IMR-90 (cell line): ENCODE results near the gene COL24A1. TPM values are rescaled to one million over a fixed set of nuclear protein-coding genes. Genes with fewer than 3 reads are reported as not detected.

Experiments used
- ATAC-seq: fragments of 200-7000 bp; cut with Tn5 transposase; 2 replicates; pipeline ENCODE4 v1.9.1; 2020; ENCODE audit warnings: low read depth, mild to moderate bottlenecking, moderate library complexity
- BruUV-seq: library from RNA; stranded (reverse); fragments of 400-500 nt; replicated peaks from 2 replicates; lab custom pipeline; 2021; lab: Mats Ljungman, UMichigan
- CTCF ChIA-PET: fragments of 300-600 bp; formaldehyde crosslinking; extraction: SDS; loops from one replicate; lab custom pipeline; 2021; ENCODE audit warnings: antibody characterized with exemption; lab: Yijun Ruan, JAX
- POLR2A ChIA-PET: fragments of 300-600 bp; sonication (Branson Sonifier 250); formaldehyde crosslinking; loops from one replicate; lab custom pipeline; 2022; ENCODE audit warnings: antibody characterized with exemption; ENCODE audit not compliant: unreplicated experiment; lab: Charles Lee
- DNase-seq: peaks from one replicate; pipeline ENCODE4 v3.0.0; 2013
- H2AFZ ChIP-seq: replicated peaks from 2 replicates; pipeline ENCODE3; 2013; ENCODE audit warnings: low read length, mild to moderate bottlenecking; ENCODE audit not compliant: poor library complexity
- H2AK5ac ChIP-seq: 2 replicates; pipeline ENCODE4 v1.6.1; 2013; ENCODE audit warnings: low read depth, low read length, inconsistent platforms
- H2AK9ac ChIP-seq: replicated peaks from 2 replicates; pipeline ENCODE3; 2013; ENCODE audit warnings: mild to moderate bottlenecking, low read depth, low read length, moderate library complexity; ENCODE audit not compliant: poor library complexity
- H2BK120ac ChIP-seq: 2 replicates; pipeline ENCODE4 v1.6.1; 2013; ENCODE audit warnings: low read depth, low read length, inconsistent platforms
- H2BK15ac ChIP-seq: 3 replicates; pipeline ENCODE4 v1.6.1; 2013; ENCODE audit warnings: low read depth, low read length, inconsistent platforms
- H2BK20ac ChIP-seq: 2 replicates; pipeline ENCODE4 v1.6.1; 2013; ENCODE audit warnings: low read depth, mild to moderate bottlenecking, inconsistent platforms, low read length, moderate library complexity
- H2BK5ac ChIP-seq: 2 replicates; pipeline ENCODE4 v1.6.1; 2013; ENCODE audit warnings: mild to moderate bottlenecking, low read depth, low read length, inconsistent platforms; ENCODE audit not compliant: poor library complexity, severe bottlenecking
- H3K14ac ChIP-seq: replicated peaks from 2 replicates; pipeline ENCODE4 v1.6.1; 2013; ENCODE audit warnings: low read depth, low read length, inconsistent platforms
- H3K18ac ChIP-seq: 2 replicates; pipeline ENCODE4 v1.6.1; 2013; ENCODE audit warnings: low read depth, low read length, control low read depth
- H3K23ac ChIP-seq: 2 replicates; pipeline ENCODE4 v1.6.1; 2013; ENCODE audit warnings: low read depth, low read length, inconsistent platforms
- H3K27ac ChIP-seq: 2 replicates; pipeline ENCODE4 v1.5.1; 2013; ENCODE audit warnings: mild to moderate bottlenecking, control low read depth, low read length; ENCODE audit not compliant: insufficient read depth
- H3K27me3 ChIP-seq: 2 replicates; pipeline ENCODE4 v1.6.1; 2013; ENCODE audit warnings: low read length; ENCODE audit not compliant: control insufficient read depth, insufficient read depth
- H3K36me3 ChIP-seq: 2 replicates; pipeline ENCODE4 v1.6.1; 2013; ENCODE audit warnings: low read length, mixed read lengths; ENCODE audit not compliant: control insufficient read depth, insufficient read depth
- H3K4ac ChIP-seq: 2 replicates; pipeline ENCODE4 v1.6.1; 2013; ENCODE audit warnings: low read depth, low read length, inconsistent platforms
- H3K4me1 ChIP-seq: 2 replicates; pipeline ENCODE4 v1.6.1; 2013; ENCODE audit warnings: low read length, mixed read lengths; ENCODE audit not compliant: control insufficient read depth, insufficient read depth
- H3K4me2 ChIP-seq: 2 replicates; pipeline ENCODE4 v1.6.1; 2013; ENCODE audit warnings: low read depth, mild to moderate bottlenecking, control low read depth, low read length, moderate library complexity
- H3K4me3 ChIP-seq: 2 replicates; pipeline ENCODE4 v1.5.1; 2013; ENCODE audit warnings: low read depth, mild to moderate bottlenecking, control low read depth, low read length, moderate library complexity; ENCODE audit not compliant: insufficient read depth
- H3K56ac ChIP-seq: 2 replicates; pipeline ENCODE4 v1.6.1; 2013; ENCODE audit warnings: low read length, inconsistent platforms; ENCODE audit not compliant: insufficient read depth; ENCODE audit errors: extremely low read depth
- H3K79me1 ChIP-seq, 2 experiments: 2 replicates each; pipeline ENCODE4 v1.6.1; 2013; ENCODE audit warnings: low read length in 2 of 2, inconsistent platforms in 1 of 2, low read depth in 1 of 2
- H3K9ac ChIP-seq: 2 replicates; pipeline ENCODE4 v1.6.1; 2013; ENCODE audit warnings: low read depth, low read length, control low read depth
- H3K9me1 ChIP-seq: 2 replicates; pipeline ENCODE4 v1.6.1; 2013; ENCODE audit warnings: low read length, inconsistent platforms; ENCODE audit not compliant: insufficient read depth
- H3K9me3 ChIP-seq: 2 replicates; pipeline ENCODE4 v1.6.1; 2013; ENCODE audit warnings: low read length; ENCODE audit not compliant: control insufficient read depth, insufficient read depth
- H4K20me1 ChIP-seq: 2 replicates; pipeline ENCODE4 v1.6.1; 2013; ENCODE audit warnings: low read length, inconsistent platforms; ENCODE audit not compliant: insufficient read depth
- H4K5ac ChIP-seq: 2 replicates; pipeline ENCODE4 v1.6.1; 2013; ENCODE audit warnings: mild to moderate bottlenecking, low read depth, low read length, control low read depth
- H4K8ac ChIP-seq, 2 experiments: 2 replicates each; pipeline ENCODE4 v1.6.1; 2013; ENCODE audit warnings: low read depth in 2 of 2, low read length in 2 of 2, control low read depth in 1 of 2, inconsistent platforms in 1 of 2
- H4K91ac ChIP-seq: 2 replicates; pipeline ENCODE4 v1.6.1; 2013; ENCODE audit warnings: low read depth, low read length, inconsistent platforms; ENCODE audit not compliant: insufficient read depth
- BHLHE40 ChIP-seq: fragments of 150-350 bp; IDR thresholded peaks from 2 replicates; pipeline ENCODE4 v1.6.1; 2016; ENCODE audit warnings: mild to moderate bottlenecking, low read depth, low read length
- CEBPB ChIP-seq: IDR thresholded peaks from 2 replicates; pipeline ENCODE4 v1.6.1; 2012; ENCODE audit warnings: low read depth, low read length, improper control_type of control experiment
- CHD1 ChIP-seq: IDR thresholded peaks from 2 replicates; pipeline ENCODE4 v1.6.1; 2012; ENCODE audit warnings: low read depth, low read length, improper control_type of control experiment
- FOS ChIP-seq: fragments of 150-350 bp; IDR thresholded peaks from 2 replicates; pipeline ENCODE4 v1.6.1; 2016; ENCODE audit warnings: low read depth, low read length
- MAFK ChIP-seq: IDR thresholded peaks from 2 replicates; pipeline ENCODE4 v1.6.1; 2012; ENCODE audit warnings: low read depth, low read length, improper control_type of control experiment
- MAZ ChIP-seq: IDR thresholded peaks from 2 replicates; pipeline ENCODE4 v1.6.1; 2012; ENCODE audit warnings: low read depth, mild to moderate bottlenecking, low read length, improper control_type of control experiment, moderate library complexity, borderline replicate concordance
- NFE2L2 ChIP-seq: fragments of 150-350 bp; IDR thresholded peaks from 2 replicates; pipeline ENCODE4 v1.6.1; 2016; ENCODE audit warnings: low read depth, mild to moderate bottlenecking, low read length
- POLR2A ChIP-seq: IDR thresholded peaks from 2 replicates; pipeline ENCODE4 v1.6.1; 2012; ENCODE audit warnings: mild to moderate bottlenecking, low read depth, low read length
- RAD21 ChIP-seq: IDR thresholded peaks from 2 replicates; pipeline ENCODE4 v1.6.1; 2012; ENCODE audit warnings: low read length, improper control_type of control experiment
- RCOR1 ChIP-seq: IDR thresholded peaks from 2 replicates; pipeline ENCODE4 v1.6.1; 2012; ENCODE audit warnings: mild to moderate bottlenecking, low read length, improper control_type of control experiment; ENCODE audit not compliant: insufficient replicate concordance
- SMC3 ChIP-seq: fragments of 150-350 bp; IDR thresholded peaks from 2 replicates; pipeline ENCODE4 v1.6.1; 2016; ENCODE audit warnings: low read depth, mild to moderate bottlenecking, antibody characterized with exemption, low read length, moderate library complexity
- WGBS, 2 experiments: methylation state at CpG; one replicate each; pipeline versions ENCODE4 v1.1.5 to v1.1.7; 2013; ENCODE audit warnings: missing lambda C conversion rate in 2 of 2; ENCODE audit not compliant: insufficient read length in 1 of 2; ENCODE audit errors: extremely low coverage in 2 of 2; 5-methylcytosine and 5-hydroxymethylcytosine counted together
- dilution Hi-C: fragments of 300-500 bp; cut with HindIII; formaldehyde crosslinking; loops from one replicate; pipeline ENCODE4 v1.14.3; 2018; ENCODE audit warnings: low sequenced_read_pairs; ENCODE audit not compliant: unreplicated experiment
- in situ Hi-C: fragments of 300-500 bp; cut with MboI; formaldehyde crosslinking; loops from 3 replicates; pipeline ENCODE4 v1.14.3; 2019; ENCODE audit warnings: low sequenced_read_pairs, inconsistent platforms, mixed read lengths
- intact Hi-C: fragments of 100-400 bp; cut with micrococcal nuclease; formaldehyde crosslinking; loops from 2 replicates; pipeline ENCODE4 v1.10.0; 2022
- polyA plus RNA-seq, 3 experiments: library from polyadenylated mRNA; depleted of rRNA; stranded (reverse); fragments of >200 nt; gene quantifications; 2 replicates each; pipeline ENCODE4 v1.2.3, GENCODE V29; 2012; ENCODE audit warnings: low replicate concordance in 1 of 3
- total RNA-seq: library from RNA; depleted of rRNA; stranded (reverse); fragments of >200 nt; gene quantifications from 2 replicates; pipeline ENCODE4 v1.2.3, GENCODE V29; 2012
- TF ChIP-seq, protein P1 (sequence below): conservative IDR thresholded peaks from 2 replicates; pipeline ENCODE4 v1.5.1; 2012; ENCODE audit warnings: mild to moderate bottlenecking, low read depth, low read length, improper control_type of control experiment
- TF ChIP-seq, protein P2 (sequence below): fragments of 150-350 bp; IDR thresholded peaks from 2 replicates; pipeline ENCODE4 v1.6.1; 2017; ENCODE audit warnings: mild to moderate bottlenecking, antibody characterized with exemption, low read length, low read depth

COL24A1 gene
- total and polyA plus RNA-seq, 2 of the 4 experiments (the other 2 are of a cell fraction): 1.4 to 2.2 TPM

DNA sequence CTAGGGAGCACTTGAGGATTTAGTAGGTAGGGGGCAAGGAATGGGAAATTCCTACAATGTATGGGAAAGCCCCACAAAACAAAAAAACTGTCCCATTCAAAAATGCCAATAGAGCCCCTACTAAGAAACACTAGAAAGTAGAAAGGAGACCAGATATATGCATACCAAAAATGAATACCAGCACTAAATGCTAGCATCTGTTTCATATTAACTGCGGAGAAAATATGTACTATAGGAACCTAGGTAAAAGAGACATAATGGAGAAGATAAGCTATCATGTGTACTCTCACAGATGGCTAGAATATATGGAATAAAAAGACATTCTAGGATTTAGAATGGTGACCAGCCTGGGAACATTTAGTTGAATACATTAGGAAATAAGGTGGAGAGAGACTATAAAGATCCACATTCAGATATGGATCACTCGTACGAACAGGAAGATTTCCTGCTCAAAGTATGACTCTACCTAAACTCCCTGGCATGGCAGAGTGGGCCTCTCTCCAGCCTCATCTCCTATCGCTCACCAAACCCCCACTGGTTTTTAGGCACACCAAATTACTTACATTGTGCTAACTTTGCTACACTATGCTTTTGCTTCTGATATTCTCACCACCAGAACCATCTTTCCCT, 466.7 kb downstream of the COL24A1 start (continued):
- no peak for TF ChIP-seq CEBPB

DNA sequence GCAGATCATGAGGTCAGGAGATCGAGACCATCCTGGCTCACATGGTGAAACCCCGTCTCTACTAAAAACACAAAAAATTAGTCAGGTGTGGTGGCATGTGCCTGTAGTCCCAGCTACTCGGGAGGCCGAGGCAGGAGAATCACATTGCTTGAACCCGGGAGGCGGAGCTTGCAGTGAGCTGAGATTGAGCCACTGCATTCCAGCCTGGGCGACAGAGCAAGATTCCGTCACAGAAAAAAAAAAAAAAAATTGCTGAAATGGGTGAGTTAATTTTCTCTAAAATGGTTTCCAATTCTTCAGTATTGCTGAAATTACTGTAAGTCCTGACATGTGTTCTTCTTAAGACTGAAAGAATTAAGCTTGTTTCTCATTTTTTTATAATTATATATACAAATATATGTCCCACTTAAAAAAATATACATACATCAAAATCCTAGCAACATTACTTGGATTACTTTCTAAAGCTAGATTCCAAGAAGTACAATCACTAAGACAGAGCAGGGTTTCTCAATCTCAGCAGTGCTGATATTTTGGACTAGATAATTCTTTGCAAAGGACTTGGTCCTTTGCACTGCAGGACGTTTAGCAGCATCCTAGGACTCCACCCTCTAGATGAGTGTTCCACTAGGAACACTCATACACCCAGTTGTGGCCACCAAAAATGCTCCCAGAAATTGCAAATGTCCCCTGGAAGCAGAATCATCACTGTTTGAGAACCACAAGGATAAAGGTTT, 473.1 kb downstream of the COL24A1 start:
- peak overlapping the region; percentile 47 for H2BK5ac ChIP-seq
- no peak overlapping the region for H4K8ac ChIP-seq
- H3K4me3 ChIP-seq: no peak overlapping the region
- no peak overlapping the region for H2BK20ac ChIP-seq
- H2AK9ac ChIP-seq: no peak overlapping the region
- peak overlapping the region; percentile 71; the same call in 1 of the 2 replicates for H3K27ac ChIP-seq
- BruUV-seq: no TSS peak
- intact Hi-C loops: no loop called here
- no peak overlapping the region for H3K4ac ChIP-seq
- POLR2A ChIA-PET: interaction anchor here (0.5 to 1.1 kb wide), 3 partner anchors 12 to 98 kb away, joined by 3 to 4 read pairs (median 3); no protein-coding TSS in a partner anchor
- H3K9me3 ChIP-seq: no peaks in the 10 kb centered on the region
- H2AFZ ChIP-seq: no peak overlapping the region
- H3K9ac ChIP-seq: no peak overlapping the region
- 0 out of 3 replicates have a peak overlapping the region, but pooled peaks have one; percentile 68 for H2BK15ac ChIP-seq
- H3K9me1 ChIP-seq: peaks cover 2% of the 10 kb centered on the region; the same call in 1 of the 2 replicates
- DNase-seq: peak; percentile 28
- H2AK5ac ChIP-seq: no peak overlapping the region
- H4K5ac ChIP-seq: no peak overlapping the region; the same call in 1 of the 2 replicates
- 100% methylated on average over 1 of the region's 9 CpGs; no CpG with 5 or more reads in 1 of the 2 experiments for WGBS, 2 experiments
- H3K27me3 ChIP-seq: no peaks in the 10 kb centered on the region
- H3K14ac ChIP-seq: no peak overlapping the region
- no peak overlapping the region for H3K4me2 ChIP-seq
- no peak overlapping the region for H3K18ac ChIP-seq
- ATAC-seq: peak; percentile 89
- dilution Hi-C loops: no loop called here
- H3K36me3 ChIP-seq: peaks cover 9% of the 10 kb centered on the region
- in situ Hi-C loops: no loop called here
- CTCF ChIA-PET: interaction anchor here (0.7 to 1.0 kb wide), 2 partner anchors 10 to 170 kb away, joined by 5 to 9 read pairs; no protein-coding TSS in a partner anchor
- no peaks in the 10 kb centered on the region for H4K20me1 ChIP-seq
- no peak overlapping the region for H3K23ac ChIP-seq
- H4K91ac ChIP-seq: no peak overlapping the region
- peaks cover 19 to 26% of the 10 kb centered on the region in 2 experiments for H3K79me1 ChIP-seq
- H3K4me1 ChIP-seq: peaks cover 3% of the 10 kb centered on the region; the same call in 1 of the 2 replicates
- no peak overlapping the region for H3K56ac ChIP-seq
- H2BK120ac ChIP-seq: no peak overlapping the region
- TF ChIP-seq MAZ (no peak), RAD21 (no peak), NFE2L2 (no peak), FOS (no peak), RCOR1 (no peak), SMC3 (no peak), POLR2A (no peak), CEBPB (no peak), BHLHE40 (no peak), CHD1 (no peak), MAFK (no peak)
- TF ChIP-seq, protein P1, sequence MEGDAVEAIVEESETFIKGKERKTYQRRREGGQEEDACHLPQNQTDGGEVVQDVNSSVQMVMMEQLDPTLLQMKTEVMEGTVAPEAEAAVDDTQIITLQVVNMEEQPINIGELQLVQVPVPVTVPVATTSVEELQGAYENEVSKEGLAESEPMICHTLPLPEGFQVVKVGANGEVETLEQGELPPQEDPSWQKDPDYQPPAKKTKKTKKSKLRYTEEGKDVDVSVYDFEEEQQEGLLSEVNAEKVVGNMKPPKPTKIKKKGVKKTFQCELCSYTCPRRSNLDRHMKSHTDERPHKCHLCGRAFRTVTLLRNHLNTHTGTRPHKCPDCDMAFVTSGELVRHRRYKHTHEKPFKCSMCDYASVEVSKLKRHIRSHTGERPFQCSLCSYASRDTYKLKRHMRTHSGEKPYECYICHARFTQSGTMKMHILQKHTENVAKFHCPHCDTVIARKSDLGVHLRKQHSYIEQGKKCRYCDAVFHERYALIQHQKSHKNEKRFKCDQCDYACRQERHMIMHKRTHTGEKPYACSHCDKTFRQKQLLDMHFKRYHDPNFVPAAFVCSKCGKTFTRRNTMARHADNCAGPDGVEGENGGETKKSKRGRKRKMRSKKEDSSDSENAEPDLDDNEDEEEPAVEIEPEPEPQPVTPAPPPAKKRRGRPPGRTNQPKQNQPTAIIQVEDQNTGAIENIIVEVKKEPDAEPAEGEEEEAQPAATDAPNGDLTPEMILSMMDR: no peak
- TF ChIP-seq, protein P2, sequence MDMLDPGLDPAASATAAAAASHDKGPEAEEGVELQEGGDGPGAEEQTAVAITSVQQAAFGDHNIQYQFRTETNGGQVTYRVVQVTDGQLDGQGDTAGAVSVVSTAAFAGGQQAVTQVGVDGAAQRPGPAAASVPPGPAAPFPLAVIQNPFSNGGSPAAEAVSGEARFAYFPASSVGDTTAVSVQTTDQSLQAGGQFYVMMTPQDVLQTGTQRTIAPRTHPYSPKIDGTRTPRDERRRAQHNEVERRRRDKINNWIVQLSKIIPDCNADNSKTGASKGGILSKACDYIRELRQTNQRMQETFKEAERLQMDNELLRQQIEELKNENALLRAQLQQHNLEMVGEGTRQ: no peak
